IMR-90 (cell line): ENCODE results near the gene SUPT3H. TPM values are rescaled to one million over a fixed set of nuclear protein-coding genes. Genes with fewer than 3 reads are reported as not detected.
A peak's percentile ranks its signal among the peaks of the same experiment; 100 is the strongest.

ENCODE experiments used
- ATAC-seq: fragments of 200-7000 bp; cut with Tn5 transposase; 2 replicates; pipeline ENCODE4 v1.9.1; 2020; ENCODE audit warnings: low read depth, mild to moderate bottlenecking, moderate library complexity
- BruUV-seq: library from RNA; stranded (reverse); fragments of 400-500 nt; replicated peaks from 2 replicates; lab custom pipeline; 2021; lab: Mats Ljungman, UMichigan
- CTCF ChIA-PET: fragments of 300-600 bp; formaldehyde crosslinking; extraction: SDS; loops from one replicate; lab custom pipeline; 2021; ENCODE audit warnings: antibody characterized with exemption; lab: Yijun Ruan, JAX
- POLR2A ChIA-PET: fragments of 300-600 bp; sonication (Branson Sonifier 250); formaldehyde crosslinking; loops from one replicate; lab custom pipeline; 2022; ENCODE audit warnings: antibody characterized with exemption; ENCODE audit not compliant: unreplicated experiment; lab: Charles Lee
- DNase-seq: peaks from one replicate; pipeline ENCODE4 v3.0.0; 2013
- H2AFZ ChIP-seq: replicated peaks from 2 replicates; pipeline ENCODE3; 2013; ENCODE audit warnings: low read length, mild to moderate bottlenecking; ENCODE audit not compliant: poor library complexity
- H2AK5ac ChIP-seq: 2 replicates; pipeline ENCODE4 v1.6.1; 2013; ENCODE audit warnings: low read depth, low read length, inconsistent platforms
- H2AK9ac ChIP-seq: replicated peaks from 2 replicates; pipeline ENCODE3; 2013; ENCODE audit warnings: mild to moderate bottlenecking, low read depth, low read length, moderate library complexity; ENCODE audit not compliant: poor library complexity
- H2BK120ac ChIP-seq: 2 replicates; pipeline ENCODE4 v1.6.1; 2013; ENCODE audit warnings: low read depth, low read length, inconsistent platforms
- H2BK15ac ChIP-seq: 3 replicates; pipeline ENCODE4 v1.6.1; 2013; ENCODE audit warnings: low read depth, low read length, inconsistent platforms
- H2BK20ac ChIP-seq: 2 replicates; pipeline ENCODE4 v1.6.1; 2013; ENCODE audit warnings: low read depth, mild to moderate bottlenecking, inconsistent platforms, low read length, moderate library complexity
- H2BK5ac ChIP-seq: 2 replicates; pipeline ENCODE4 v1.6.1; 2013; ENCODE audit warnings: mild to moderate bottlenecking, low read depth, low read length, inconsistent platforms; ENCODE audit not compliant: poor library complexity, severe bottlenecking
- H3K14ac ChIP-seq: replicated peaks from 2 replicates; pipeline ENCODE4 v1.6.1; 2013; ENCODE audit warnings: low read depth, low read length, inconsistent platforms
- H3K18ac ChIP-seq: 2 replicates; pipeline ENCODE4 v1.6.1; 2013; ENCODE audit warnings: low read depth, low read length, control low read depth
- H3K23ac ChIP-seq: 2 replicates; pipeline ENCODE4 v1.6.1; 2013; ENCODE audit warnings: low read depth, low read length, inconsistent platforms
- H3K27ac ChIP-seq: 2 replicates; pipeline ENCODE4 v1.5.1; 2013; ENCODE audit warnings: mild to moderate bottlenecking, control low read depth, low read length; ENCODE audit not compliant: insufficient read depth
- H3K27me3 ChIP-seq: 2 replicates; pipeline ENCODE4 v1.6.1; 2013; ENCODE audit warnings: low read length; ENCODE audit not compliant: control insufficient read depth, insufficient read depth
- H3K36me3 ChIP-seq: 2 replicates; pipeline ENCODE4 v1.6.1; 2013; ENCODE audit warnings: low read length, mixed read lengths; ENCODE audit not compliant: control insufficient read depth, insufficient read depth
- H3K4ac ChIP-seq: 2 replicates; pipeline ENCODE4 v1.6.1; 2013; ENCODE audit warnings: low read depth, low read length, inconsistent platforms
- H3K4me1 ChIP-seq: 2 replicates; pipeline ENCODE4 v1.6.1; 2013; ENCODE audit warnings: low read length, mixed read lengths; ENCODE audit not compliant: control insufficient read depth, insufficient read depth
- H3K4me2 ChIP-seq: 2 replicates; pipeline ENCODE4 v1.6.1; 2013; ENCODE audit warnings: low read depth, mild to moderate bottlenecking, control low read depth, low read length, moderate library complexity
- H3K4me3 ChIP-seq: 2 replicates; pipeline ENCODE4 v1.5.1; 2013; ENCODE audit warnings: low read depth, mild to moderate bottlenecking, control low read depth, low read length, moderate library complexity; ENCODE audit not compliant: insufficient read depth
- H3K56ac ChIP-seq: 2 replicates; pipeline ENCODE4 v1.6.1; 2013; ENCODE audit warnings: low read length, inconsistent platforms; ENCODE audit not compliant: insufficient read depth; ENCODE audit errors: extremely low read depth
- H3K79me1 ChIP-seq, 2 experiments: 2 replicates each; pipeline ENCODE4 v1.6.1; 2013; ENCODE audit warnings: low read length in 2 of 2, inconsistent platforms in 1 of 2, low read depth in 1 of 2
- H3K9ac ChIP-seq: 2 replicates; pipeline ENCODE4 v1.6.1; 2013; ENCODE audit warnings: low read depth, low read length, control low read depth
- H3K9me1 ChIP-seq: 2 replicates; pipeline ENCODE4 v1.6.1; 2013; ENCODE audit warnings: low read length, inconsistent platforms; ENCODE audit not compliant: insufficient read depth
- H3K9me3 ChIP-seq: 2 replicates; pipeline ENCODE4 v1.6.1; 2013; ENCODE audit warnings: low read length; ENCODE audit not compliant: control insufficient read depth, insufficient read depth
- H4K20me1 ChIP-seq: 2 replicates; pipeline ENCODE4 v1.6.1; 2013; ENCODE audit warnings: low read length, inconsistent platforms; ENCODE audit not compliant: insufficient read depth
- H4K5ac ChIP-seq: 2 replicates; pipeline ENCODE4 v1.6.1; 2013; ENCODE audit warnings: mild to moderate bottlenecking, low read depth, low read length, control low read depth
- H4K8ac ChIP-seq, 2 experiments: 2 replicates each; pipeline ENCODE4 v1.6.1; 2013; ENCODE audit warnings: low read depth in 2 of 2, low read length in 2 of 2, control low read depth in 1 of 2, inconsistent platforms in 1 of 2
- H4K91ac ChIP-seq: 2 replicates; pipeline ENCODE4 v1.6.1; 2013; ENCODE audit warnings: low read depth, low read length, inconsistent platforms; ENCODE audit not compliant: insufficient read depth
- BHLHE40 ChIP-seq: fragments of 150-350 bp; IDR thresholded peaks from 2 replicates; pipeline ENCODE4 v1.6.1; 2016; ENCODE audit warnings: mild to moderate bottlenecking, low read depth, low read length
- CEBPB ChIP-seq: IDR thresholded peaks from 2 replicates; pipeline ENCODE4 v1.6.1; 2012; ENCODE audit warnings: low read depth, low read length, improper control_type of control experiment
- CHD1 ChIP-seq: IDR thresholded peaks from 2 replicates; pipeline ENCODE4 v1.6.1; 2012; ENCODE audit warnings: low read depth, low read length, improper control_type of control experiment
- FOS ChIP-seq: fragments of 150-350 bp; IDR thresholded peaks from 2 replicates; pipeline ENCODE4 v1.6.1; 2016; ENCODE audit warnings: low read depth, low read length
- MAZ ChIP-seq: IDR thresholded peaks from 2 replicates; pipeline ENCODE4 v1.6.1; 2012; ENCODE audit warnings: low read depth, mild to moderate bottlenecking, low read length, improper control_type of control experiment, moderate library complexity, borderline replicate concordance
- MXI1 ChIP-seq: IDR thresholded peaks from 2 replicates; pipeline ENCODE4 v1.6.1; 2012; ENCODE audit warnings: low read depth, mild to moderate bottlenecking, low read length, moderate library complexity, borderline replicate concordance
- POLR2A ChIP-seq: IDR thresholded peaks from 2 replicates; pipeline ENCODE4 v1.6.1; 2012; ENCODE audit warnings: mild to moderate bottlenecking, low read depth, low read length
- RFX5 ChIP-seq: IDR thresholded peaks from 2 replicates; pipeline ENCODE4 v1.8.0; 2012; ENCODE audit warnings: low read depth, mild to moderate bottlenecking, low read length, moderate library complexity
- SMC3 ChIP-seq: fragments of 150-350 bp; IDR thresholded peaks from 2 replicates; pipeline ENCODE4 v1.6.1; 2016; ENCODE audit warnings: low read depth, mild to moderate bottlenecking, antibody characterized with exemption, low read length, moderate library complexity
- dilution Hi-C: fragments of 300-500 bp; cut with HindIII; formaldehyde crosslinking; loops from one replicate; pipeline ENCODE4 v1.14.3; 2018; ENCODE audit warnings: low sequenced_read_pairs; ENCODE audit not compliant: unreplicated experiment
- in situ Hi-C: fragments of 300-500 bp; cut with MboI; formaldehyde crosslinking; loops from 3 replicates; pipeline ENCODE4 v1.14.3; 2019; ENCODE audit warnings: low sequenced_read_pairs, inconsistent platforms, mixed read lengths
- intact Hi-C: fragments of 100-400 bp; cut with micrococcal nuclease; formaldehyde crosslinking; loops from 2 replicates; pipeline ENCODE4 v1.10.0; 2022
- polyA plus RNA-seq, 3 experiments: library from polyadenylated mRNA; depleted of rRNA; stranded (reverse); fragments of >200 nt; gene quantifications; 2 replicates each; pipeline ENCODE4 v1.2.3, GENCODE V29; 2012; ENCODE audit warnings: low replicate concordance in 1 of 3
- total RNA-seq: library from RNA; depleted of rRNA; stranded (reverse); fragments of >200 nt; gene quantifications from 2 replicates; pipeline ENCODE4 v1.2.3, GENCODE V29; 2012
- TF ChIP-seq, protein P1 (sequence below): fragments of 150-350 bp; IDR thresholded peaks from 2 replicates; pipeline ENCODE4 v1.6.1; 2016; ENCODE audit warnings: low read depth, mild to moderate bottlenecking, low read length, moderate library complexity, borderline replicate concordance
- TF ChIP-seq, protein P2 (sequence below): conservative IDR thresholded peaks from 2 replicates; pipeline ENCODE4 v1.5.1; 2012; ENCODE audit warnings: mild to moderate bottlenecking, low read depth, low read length, improper control_type of control experiment
- TF ChIP-seq, protein P3 (sequence below): fragments of 150-350 bp; IDR thresholded peaks from 2 replicates; pipeline ENCODE4 v1.6.1; 2017; ENCODE audit warnings: mild to moderate bottlenecking, antibody characterized with exemption, low read length, low read depth

SUPT3H gene
- total and polyA plus RNA-seq, 2 of the 4 experiments (the other 2 are of a cell fraction): 4.5 to 5.0 TPM

DNA sequence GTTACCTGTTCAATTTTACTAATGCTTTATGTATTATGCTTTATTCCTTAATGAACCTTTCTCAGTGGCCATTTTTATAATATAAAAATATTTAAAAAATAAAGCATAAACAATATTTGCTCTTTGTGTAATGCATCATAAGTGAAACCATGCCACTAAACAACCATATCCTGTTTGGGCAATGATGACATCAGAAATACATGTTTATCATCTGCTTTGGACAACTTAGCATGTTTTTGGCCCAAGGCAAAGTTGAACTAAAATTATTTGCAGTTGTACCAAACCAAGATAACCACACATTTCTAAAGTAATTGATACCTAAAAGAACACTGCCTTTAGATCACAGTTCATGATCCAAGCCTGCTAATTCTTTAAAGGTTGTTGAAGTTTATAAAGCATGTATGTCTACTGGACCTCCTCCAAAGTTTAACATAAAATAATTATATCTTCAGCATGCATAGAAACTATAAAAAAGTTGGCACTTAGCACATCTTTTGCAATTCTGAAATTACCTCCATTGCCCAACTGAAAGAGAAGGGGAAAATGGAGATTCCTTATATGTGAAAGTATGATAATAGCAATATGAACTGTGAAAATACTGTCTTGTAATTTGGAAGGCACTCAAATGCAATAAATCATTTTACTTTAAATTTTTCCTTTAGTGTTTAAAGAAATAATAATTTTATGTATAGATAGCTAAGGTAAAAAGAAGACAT, 375.2 kb downstream of the SUPT3H start:
- no peaks in the 10 kb centered on the region for H3K79me1 ChIP-seq
- intact Hi-C loops: no loop called here
- POLR2A ChIA-PET: no interaction called here

More for the DNA sequence above, 375.2 kb downstream of the SUPT3H start:
- H3K9me3 ChIP-seq: no peaks in the 10 kb centered on the region
- no peaks in the 10 kb centered on the region for H4K20me1 ChIP-seq
- H3K4me3 ChIP-seq: no peak overlapping the region
- in situ Hi-C loops (no loop called here), dilution Hi-C loops (no loop called here)
- no peak overlapping the region for H2BK20ac ChIP-seq
- no TSS peak for BruUV-seq
- H2AK9ac ChIP-seq: no peak overlapping the region
- H4K5ac ChIP-seq: no peak overlapping the region
- H3K4me2 ChIP-seq: no peak overlapping the region
- H3K27me3 ChIP-seq: no peaks in the 10 kb centered on the region
- H3K56ac ChIP-seq: no peak overlapping the region
- H2BK5ac ChIP-seq: no peak overlapping the region
- no peak for TF ChIP-seq RFX5
- TF ChIP-seq, protein P1, sequence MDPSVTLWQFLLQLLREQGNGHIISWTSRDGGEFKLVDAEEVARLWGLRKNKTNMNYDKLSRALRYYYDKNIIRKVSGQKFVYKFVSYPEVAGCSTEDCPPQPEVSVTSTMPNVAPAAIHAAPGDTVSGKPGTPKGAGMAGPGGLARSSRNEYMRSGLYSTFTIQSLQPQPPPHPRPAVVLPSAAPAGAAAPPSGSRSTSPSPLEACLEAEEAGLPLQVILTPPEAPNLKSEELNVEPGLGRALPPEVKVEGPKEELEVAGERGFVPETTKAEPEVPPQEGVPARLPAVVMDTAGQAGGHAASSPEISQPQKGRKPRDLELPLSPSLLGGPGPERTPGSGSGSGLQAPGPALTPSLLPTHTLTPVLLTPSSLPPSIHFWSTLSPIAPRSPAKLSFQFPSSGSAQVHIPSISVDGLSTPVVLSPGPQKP: no peak
- no peak for TF ChIP-seq MAZ
- no peak for TF ChIP-seq MXI1
- TF ChIP-seq CEBPB: no peak
- no peak for TF ChIP-seq CHD1
- TF ChIP-seq, protein P2, sequence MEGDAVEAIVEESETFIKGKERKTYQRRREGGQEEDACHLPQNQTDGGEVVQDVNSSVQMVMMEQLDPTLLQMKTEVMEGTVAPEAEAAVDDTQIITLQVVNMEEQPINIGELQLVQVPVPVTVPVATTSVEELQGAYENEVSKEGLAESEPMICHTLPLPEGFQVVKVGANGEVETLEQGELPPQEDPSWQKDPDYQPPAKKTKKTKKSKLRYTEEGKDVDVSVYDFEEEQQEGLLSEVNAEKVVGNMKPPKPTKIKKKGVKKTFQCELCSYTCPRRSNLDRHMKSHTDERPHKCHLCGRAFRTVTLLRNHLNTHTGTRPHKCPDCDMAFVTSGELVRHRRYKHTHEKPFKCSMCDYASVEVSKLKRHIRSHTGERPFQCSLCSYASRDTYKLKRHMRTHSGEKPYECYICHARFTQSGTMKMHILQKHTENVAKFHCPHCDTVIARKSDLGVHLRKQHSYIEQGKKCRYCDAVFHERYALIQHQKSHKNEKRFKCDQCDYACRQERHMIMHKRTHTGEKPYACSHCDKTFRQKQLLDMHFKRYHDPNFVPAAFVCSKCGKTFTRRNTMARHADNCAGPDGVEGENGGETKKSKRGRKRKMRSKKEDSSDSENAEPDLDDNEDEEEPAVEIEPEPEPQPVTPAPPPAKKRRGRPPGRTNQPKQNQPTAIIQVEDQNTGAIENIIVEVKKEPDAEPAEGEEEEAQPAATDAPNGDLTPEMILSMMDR: no peak
- TF ChIP-seq POLR2A: no peak
- TF ChIP-seq BHLHE40: no peak
- TF ChIP-seq SMC3: no peak
- no peak for TF ChIP-seq FOS
- TF ChIP-seq, protein P3, sequence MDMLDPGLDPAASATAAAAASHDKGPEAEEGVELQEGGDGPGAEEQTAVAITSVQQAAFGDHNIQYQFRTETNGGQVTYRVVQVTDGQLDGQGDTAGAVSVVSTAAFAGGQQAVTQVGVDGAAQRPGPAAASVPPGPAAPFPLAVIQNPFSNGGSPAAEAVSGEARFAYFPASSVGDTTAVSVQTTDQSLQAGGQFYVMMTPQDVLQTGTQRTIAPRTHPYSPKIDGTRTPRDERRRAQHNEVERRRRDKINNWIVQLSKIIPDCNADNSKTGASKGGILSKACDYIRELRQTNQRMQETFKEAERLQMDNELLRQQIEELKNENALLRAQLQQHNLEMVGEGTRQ: no peak
- CTCF ChIA-PET: interaction anchor here (0.6 kb wide), 1 partner anchor 615 kb away, joined by 4 read pairs; no protein-coding TSS in a partner anchor
- H2AFZ ChIP-seq: no peak overlapping the region
- H2AK5ac ChIP-seq: no peak overlapping the region
- H4K8ac ChIP-seq: no peak overlapping the region
- H3K4ac ChIP-seq: no peak overlapping the region
- no peaks in the 10 kb centered on the region for H3K4me1 ChIP-seq
- no peak overlapping the region for H3K27ac ChIP-seq
- no peak overlapping the region for H2BK120ac ChIP-seq
- H3K36me3 ChIP-seq: no peaks in the 10 kb centered on the region
- 0 out of 2 replicates have a peak overlapping the region, but pooled peaks have one; percentile 59 for H3K23ac ChIP-seq
- DNase-seq (peak; percentile 0), ATAC-seq (no peak)
- H3K9me1 ChIP-seq: no peaks in the 10 kb centered on the region
- no peak overlapping the region for H2BK15ac ChIP-seq
- H3K18ac ChIP-seq: no peak overlapping the region
- H3K14ac ChIP-seq: no peak overlapping the region
- no peak overlapping the region for H4K91ac ChIP-seq
- no peak overlapping the region for H3K9ac ChIP-seq
